ENCODE data around the gene SHISA6. TPM values are rescaled to one million over a fixed set of nuclear protein-coding genes. Genes with fewer than 3 reads are reported as not detected.

SHISA6 gene
- not detected for total RNA-seq

GRCh38 chr17:11240841-11241610 is at the start of gene SHISA6:
Gene SHISA6 (plus strand): TSS chr17:11241213.

DNA sequence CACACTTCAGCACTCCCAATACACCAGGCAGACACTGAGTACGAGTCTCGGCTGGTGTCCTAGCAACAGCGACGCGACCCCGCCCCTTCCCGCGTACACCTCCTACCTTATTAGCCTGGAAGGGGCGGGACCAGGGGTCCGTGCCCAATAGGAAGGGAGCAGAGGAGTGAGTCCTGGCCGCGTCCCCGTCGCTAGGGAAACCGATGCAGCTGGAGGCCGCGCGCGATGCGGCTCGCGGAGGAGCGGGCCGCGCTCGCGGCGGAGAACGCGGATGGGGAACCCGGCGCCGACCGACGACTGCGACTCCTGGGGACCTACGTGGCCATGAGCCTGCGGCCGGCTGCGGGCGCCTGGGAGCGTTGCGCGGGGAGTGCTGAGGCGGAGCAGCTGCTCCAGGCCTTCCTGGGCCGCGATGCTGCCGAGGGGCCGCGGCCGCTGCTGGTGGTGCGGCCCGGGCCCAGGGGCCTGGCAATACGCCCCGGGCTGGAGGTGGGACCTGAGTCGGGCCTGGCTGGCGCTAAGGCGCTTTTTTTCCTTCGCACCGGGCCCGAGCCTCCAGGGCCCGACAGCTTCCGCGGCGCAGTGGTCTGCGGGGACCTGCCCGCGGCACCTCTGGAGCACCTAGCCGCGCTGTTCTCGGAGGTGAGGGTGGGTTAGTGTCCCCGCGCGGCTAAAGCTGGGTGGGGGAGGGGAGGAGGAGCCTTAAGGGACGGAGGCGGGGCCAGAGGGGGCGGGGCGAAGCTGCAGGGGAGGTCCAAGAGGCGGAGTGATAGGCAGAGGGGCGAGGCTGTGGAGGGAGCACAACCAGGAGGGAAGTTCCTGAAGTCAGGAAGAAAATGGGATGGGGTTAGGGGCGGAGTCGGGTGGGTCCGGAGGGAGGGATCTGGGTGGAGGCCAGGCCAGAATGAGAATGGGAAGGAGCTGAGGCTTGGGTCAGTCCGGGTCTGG is 357.5 kb downstream of the SHISA6 start, which contains the start of gene DNAH9:
DNAH9 (plus strand) TSS at position 197 of the 948 bp plus-strand sequence; CDS start at position 226, 29 bp downstream.

